A673 (cell line): Measurements from ENCODE around the gene SART3.

Experiments used
- EZH2 ChIP-seq: fragments of 200-600 bp; sonication (generic); IDR thresholded peaks from 2 replicates; pipeline ENCODE4 v1.6.1; 2017; ENCODE audit warnings: borderline replicate concordance, low read depth, mild to moderate bottlenecking, mixed read lengths, antibody characterized with exemption, low read length; ENCODE audit not compliant: poor library complexity, severe bottlenecking
- TF ChIP-seq, protein P1 (sequence below): fragments of 300-800, 200-600 bp; sonication (generic); conservative IDR thresholded peaks from 2 replicates; pipeline ENCODE4 v1.5.1; 2017; ENCODE audit warnings: low read depth, mild to moderate bottlenecking, antibody characterized with exemption, low read length, moderate library complexity, mixed read lengths

DNA sequence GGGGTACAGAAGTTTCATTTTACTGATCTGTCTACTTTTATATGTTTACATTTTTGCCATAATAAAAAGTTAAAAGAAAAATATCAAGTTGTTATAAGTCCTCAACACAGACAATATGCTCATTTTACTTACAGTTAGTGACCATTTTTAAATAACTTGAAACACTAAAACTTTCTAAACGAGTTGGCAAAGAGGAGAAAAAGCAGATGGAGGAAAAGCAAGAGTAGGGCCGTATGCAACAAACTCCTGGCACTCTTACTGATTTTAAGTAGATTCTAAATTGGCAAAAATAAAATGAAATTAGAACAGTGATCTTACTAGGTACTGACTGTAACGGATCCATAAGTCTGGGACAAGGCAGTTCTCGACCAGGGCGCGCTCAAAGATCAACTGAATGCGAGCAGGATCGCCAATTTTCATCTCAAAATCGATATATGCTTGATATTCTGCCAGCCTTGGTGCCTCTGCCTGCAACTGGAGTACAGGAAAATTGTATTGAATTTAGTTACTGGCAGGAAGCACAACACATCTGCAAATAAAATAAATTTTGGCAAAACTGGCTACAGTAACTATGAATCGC lies 22.3 kb downstream of the SART3 start:
- no peak for TF ChIP-seq EZH2
- TF ChIP-seq, protein P1, sequence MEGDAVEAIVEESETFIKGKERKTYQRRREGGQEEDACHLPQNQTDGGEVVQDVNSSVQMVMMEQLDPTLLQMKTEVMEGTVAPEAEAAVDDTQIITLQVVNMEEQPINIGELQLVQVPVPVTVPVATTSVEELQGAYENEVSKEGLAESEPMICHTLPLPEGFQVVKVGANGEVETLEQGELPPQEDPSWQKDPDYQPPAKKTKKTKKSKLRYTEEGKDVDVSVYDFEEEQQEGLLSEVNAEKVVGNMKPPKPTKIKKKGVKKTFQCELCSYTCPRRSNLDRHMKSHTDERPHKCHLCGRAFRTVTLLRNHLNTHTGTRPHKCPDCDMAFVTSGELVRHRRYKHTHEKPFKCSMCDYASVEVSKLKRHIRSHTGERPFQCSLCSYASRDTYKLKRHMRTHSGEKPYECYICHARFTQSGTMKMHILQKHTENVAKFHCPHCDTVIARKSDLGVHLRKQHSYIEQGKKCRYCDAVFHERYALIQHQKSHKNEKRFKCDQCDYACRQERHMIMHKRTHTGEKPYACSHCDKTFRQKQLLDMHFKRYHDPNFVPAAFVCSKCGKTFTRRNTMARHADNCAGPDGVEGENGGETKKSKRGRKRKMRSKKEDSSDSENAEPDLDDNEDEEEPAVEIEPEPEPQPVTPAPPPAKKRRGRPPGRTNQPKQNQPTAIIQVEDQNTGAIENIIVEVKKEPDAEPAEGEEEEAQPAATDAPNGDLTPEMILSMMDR, result no peak
